Heart left ventricle (tissue), 16 donors: Measurements from ENCODE around the gene IDH2. TPM values are rescaled to one million over a fixed set of nuclear protein-coding genes. Genes with fewer than 3 reads are reported as not detected.

Experiments
- ATAC-seq, 4 donors: fragments of 200-7000 bp; cut with Tn5 transposase; one replicate each; pipeline ENCODE4 v1.9.1; 2020 to 2022; ENCODE audit warnings: moderate library complexity in 4 of 4, mild to moderate bottlenecking in 3 of 4, moderate number of reproducible peaks in 1 of 4
- DNase-seq, 5 donors: peaks; one replicate each; pipeline ENCODE4 v3.0.0-alpha.2; 2020
- H3K27ac ChIP-seq, 12 donors: fragments of 200-600 bp; sonication (generic) in 4 of 12; one replicate each; pipeline versions ENCODE4 v1.5.0 to v1.8.0; 2016 to 2022; ENCODE audit warnings: mild to moderate bottlenecking in 2 of 12
- H3K27me3 ChIP-seq, 9 donors: fragments of 200-600 bp; sonication (generic) in 2 of 9; one replicate each; pipeline versions ENCODE4 v1.5.1 to v1.8.0; 2016 to 2022; ENCODE audit warnings: mild to moderate bottlenecking in 3 of 9
- H3K36me3 ChIP-seq, 9 donors: fragments of 200-600 bp; sonication (generic) in 2 of 9; one replicate each; pipeline versions ENCODE4 v1.5.0 to v1.8.0; 2018 to 2022; ENCODE audit warnings: mild to moderate bottlenecking in 2 of 9
- H3K4me1 ChIP-seq, 12 donors: fragments of 200-600 bp; sonication (generic) in 4 of 12; one replicate each; pipeline versions ENCODE4 v1.5.0 to v1.8.0; 2016 to 2022; ENCODE audit warnings: mild to moderate bottlenecking in 3 of 12
- H3K4me3 ChIP-seq, 12 donors: fragments of 200-600 bp; sonication (generic) in 4 of 12; one replicate each; pipeline versions ENCODE4 v1.5.0 to v1.8.0; 2017 to 2022; ENCODE audit warnings: mild to moderate bottlenecking in 9 of 12, moderate library complexity in 4 of 12
- H3K9me3 ChIP-seq, 12 donors: fragments of 200-600 bp; sonication (generic) in 4 of 12; one replicate each; pipeline versions ENCODE4 v1.5.0 to v1.8.0; 2016 to 2022; ENCODE audit warnings: mild to moderate bottlenecking in 1 of 12
- POLR2A ChIP-seq, 2 donors: fragments of 450-650 bp; IDR thresholded peaks; one replicate each; pipeline ENCODE4 v1.6.1; 2017; ENCODE audit warnings: antibody characterized with exemption in 2 of 2, mild to moderate bottlenecking in 2 of 2, moderate library complexity in 2 of 2
- WGBS, 4 donors: extraction: QIAGEN DNeasy Blood & Tissue Kit in 2 of 4; methylation state at CpG; one replicate each; pipeline versions ENCODE4 v1.1.5 to v1.1.7; 2013 to 2018; 5-methylcytosine and 5-hydroxymethylcytosine counted together
- intact Hi-C, 10 donors: fragments of 100-400 bp; cut with DNase I; formaldehyde crosslinking; loops; one replicate each; pipeline versions ENCODE4 v1.11.1 to v1.14.2; 2022
- polyA plus RNA-seq, 2 donors: library from polyadenylated mRNA; stranded (reverse); fragments of 200-250 nt; gene quantifications; one replicate each; pipeline ENCODE4 v1.2.3, GENCODE V29; 2013
- total RNA-seq, 9 donors: library from RNA; depleted of rRNA in 2 of 9; stranded (reverse); fragments of >200 nt in 2 of 9; fragmentation: NEBNext Ultra II Directional in 3 of 9; extraction: Animal tissue kit (Norgen Biotek cat#: 25700) in 3 of 9; gene quantifications; one replicate each; pipeline versions ENCODE4 v1.1.0 to v1.2.4, GENCODE V29; 2016 to 2023
- TF ChIP-seq, protein P1 (sequence below), 12 donors: fragments of 200-600 bp; sonication (generic) in 4 of 12; IDR thresholded peaks; one replicate each; pipeline versions ENCODE4 v1.5.0 to v1.8.0; 2018 to 2022; ENCODE audit warnings: antibody characterized with exemption in 12 of 12, mild to moderate bottlenecking in 5 of 12
- donor health status: ischemic (EF 13 %, LVEDD 7.1; RV severe dilation, severe dysfunction).
- donor health status: healthy with polysubstance abuse.
- donor health status: DM: no; HTN: yes; CAD: no.
- donor health status: DM: no; HTN: no; CAD: no.
- donor health status: ischemic (EF 25% LVEDD 6.9; RV normal size, moderate dysfunction).
- donor health status: ischemic (EF 25% LVEDD 5.7; RV mildly dilated, moderate dysfunction).
- donor health status: healthy.
- donor health status: DM: yes; HTN: yes; CAD: no.
- donor health status: ischemic (EF 35%, LVEDD 5.7; RV mildly dilated, moderate dysfunction).
- donor health status: nonischemic (EF 11% LVEDD 7.7; RV severe dilation, severe dysfunction).
- donor health status: DM: yes; HTN: yes; CAD: no.
- donor health status: PGD.
- donor health status: ischemic (EF 29% LVEDD 5.4; RV normal size, mild dysfunction).
- donor health status: nonischemic (EF 23%, LVEDD 6.1; RV moderate dilation, normal function).

The IDH2 gene
- total and polyA plus RNA-seq, 11 donors = 366 to 1,258 (median 729) TPM

DNA sequence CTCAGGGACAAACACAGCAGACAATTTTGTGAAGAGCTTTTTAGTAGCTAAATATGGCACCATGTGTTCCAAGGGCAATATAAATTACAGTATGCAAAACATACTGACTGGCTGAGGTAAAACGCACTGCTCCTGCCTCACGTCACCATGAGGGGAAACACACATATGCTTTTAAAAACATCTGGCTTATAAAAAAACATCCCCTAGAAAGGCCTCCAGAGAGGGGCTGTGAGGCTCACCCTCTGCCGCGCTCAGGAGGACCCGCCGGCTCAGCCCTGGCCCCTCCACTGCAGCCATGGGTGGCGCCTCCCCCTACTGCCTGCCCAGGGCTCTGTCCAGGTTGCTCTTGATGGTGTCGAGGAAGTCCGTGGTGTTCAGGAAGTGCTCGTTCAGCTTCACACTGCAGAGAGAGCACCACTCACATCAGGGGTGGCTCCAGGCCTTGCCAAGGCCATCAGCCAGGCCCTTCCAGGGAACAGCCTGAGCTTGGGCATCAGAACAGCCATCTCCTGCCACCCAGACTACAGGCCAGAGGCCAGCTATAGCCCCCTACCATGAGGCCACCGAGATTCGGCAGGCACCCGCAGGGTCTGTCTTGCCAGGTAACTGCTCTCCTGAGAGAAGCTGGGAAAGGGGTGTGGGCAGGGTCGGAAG lies 18.2 kb downstream of the IDH2 start:
- no peak for TF ChIP-seq POLR2A (IDR thresholded peaks at IDR 0.05)
- TF ChIP-seq, protein P1, sequence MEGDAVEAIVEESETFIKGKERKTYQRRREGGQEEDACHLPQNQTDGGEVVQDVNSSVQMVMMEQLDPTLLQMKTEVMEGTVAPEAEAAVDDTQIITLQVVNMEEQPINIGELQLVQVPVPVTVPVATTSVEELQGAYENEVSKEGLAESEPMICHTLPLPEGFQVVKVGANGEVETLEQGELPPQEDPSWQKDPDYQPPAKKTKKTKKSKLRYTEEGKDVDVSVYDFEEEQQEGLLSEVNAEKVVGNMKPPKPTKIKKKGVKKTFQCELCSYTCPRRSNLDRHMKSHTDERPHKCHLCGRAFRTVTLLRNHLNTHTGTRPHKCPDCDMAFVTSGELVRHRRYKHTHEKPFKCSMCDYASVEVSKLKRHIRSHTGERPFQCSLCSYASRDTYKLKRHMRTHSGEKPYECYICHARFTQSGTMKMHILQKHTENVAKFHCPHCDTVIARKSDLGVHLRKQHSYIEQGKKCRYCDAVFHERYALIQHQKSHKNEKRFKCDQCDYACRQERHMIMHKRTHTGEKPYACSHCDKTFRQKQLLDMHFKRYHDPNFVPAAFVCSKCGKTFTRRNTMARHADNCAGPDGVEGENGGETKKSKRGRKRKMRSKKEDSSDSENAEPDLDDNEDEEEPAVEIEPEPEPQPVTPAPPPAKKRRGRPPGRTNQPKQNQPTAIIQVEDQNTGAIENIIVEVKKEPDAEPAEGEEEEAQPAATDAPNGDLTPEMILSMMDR (IDR thresholded peaks at IDR 0.05) = no peak
- intact Hi-C loops = loop anchor here in 1 of 10 donors (10.0 kb wide), 1 partner anchor 329 kb away; the partner anchor contains the start of gene MESP1
- no peaks in the 10 kb centered on the region for H3K9me3 ChIP-seq
- DNase-seq = no peak
- peaks cover 0 to 99% (median 92%) of the 10 kb centered on the region in 9 donors for H3K36me3 ChIP-seq
- H3K4me3 ChIP-seq = no peak overlapping the region
- 82 to 86% (median 83%) methylated on average over 5 to 14 of the region's 14 CpGs for WGBS, 4 donors
- H3K4me1 ChIP-seq = peaks cover 0 to 19% (median 0%) of the 10 kb centered on the region in 12 donors
- peak overlapping the region in 1 of 12 donors; percentile 73 for H3K27ac ChIP-seq
- no peaks in the 10 kb centered on the region for H3K27me3 ChIP-seq
- no peak for ATAC-seq

DNA sequence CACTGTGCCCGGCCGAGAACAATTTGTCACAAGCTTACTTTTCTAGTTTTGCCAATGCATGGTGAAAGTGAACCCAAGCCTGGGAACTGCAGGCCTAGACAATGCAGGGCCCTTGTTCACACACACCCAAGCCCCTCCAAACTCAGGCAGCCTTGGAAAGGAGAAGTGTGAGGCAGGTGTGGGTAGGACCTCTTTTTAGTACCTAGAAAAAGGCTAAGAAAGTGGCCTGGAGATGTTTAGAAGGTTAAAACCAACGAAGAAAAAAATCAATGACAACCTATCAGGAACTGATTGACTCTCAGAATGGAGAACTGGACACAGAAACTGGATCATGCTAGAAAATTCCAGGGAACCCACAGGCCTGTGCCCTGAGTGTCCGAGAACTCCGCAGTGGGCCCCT lies 18.8 kb downstream of the IDH2 start:
- peaks cover 0 to 19% (median 0%) of the 10 kb centered on the region in 12 donors for H3K4me1 ChIP-seq
- H3K27me3 ChIP-seq = no peaks in the 10 kb centered on the region
- ATAC-seq (no peak), DNase-seq (no peak)
- peak overlapping the region in 1 of 12 donors; percentile 73 for H3K27ac ChIP-seq
- intact Hi-C loops = loop anchor here in 1 of 10 donors (10.0 kb wide), 1 partner anchor 329 kb away; the partner anchor contains the start of gene MESP1
- no peak for TF ChIP-seq POLR2A (IDR thresholded peaks at IDR 0.05)
- TF ChIP-seq, protein P1 (IDR thresholded peaks at IDR 0.05) = no peak
- 90 to 98% (median 95%) methylated on average over 5 of the region's 5 CpGs for WGBS, 4 donors
- H3K36me3 ChIP-seq = peaks cover 0 to 99% (median 88%) of the 10 kb centered on the region in 9 donors
- H3K4me3 ChIP-seq = no peak overlapping the region
- no peaks in the 10 kb centered on the region for H3K9me3 ChIP-seq

DNA sequence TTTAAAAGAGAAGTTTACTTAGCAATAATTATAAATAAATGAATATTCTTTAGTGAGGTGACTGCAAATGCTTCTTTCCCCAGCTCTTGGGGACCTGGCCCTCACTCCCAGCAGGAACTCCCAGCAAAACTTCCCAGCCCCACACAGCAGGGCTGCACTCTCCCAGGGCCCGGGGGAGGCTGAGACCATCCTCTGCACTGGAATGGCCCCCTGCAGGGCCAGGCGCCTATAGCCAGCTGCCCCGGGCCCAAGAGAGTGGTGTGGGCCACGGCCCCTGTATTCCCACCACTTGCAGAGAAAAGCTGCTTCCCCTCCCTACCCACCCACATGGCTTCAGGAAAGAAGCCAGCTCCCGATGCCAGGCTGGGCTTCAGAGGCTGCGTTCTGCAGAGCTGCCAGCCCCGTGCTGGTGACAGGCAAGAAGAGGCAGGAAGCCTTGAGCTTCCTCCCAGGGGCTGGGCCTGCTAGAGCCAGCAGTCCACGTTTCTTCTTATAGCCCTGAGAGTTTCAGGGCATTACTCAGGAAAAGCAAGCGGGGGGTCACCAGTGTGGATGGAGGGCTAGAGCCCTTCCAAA lies 20.0 kb downstream of the IDH2 start:
- peak in 2 of 4 donors; percentile 5 to 45 for ATAC-seq
- H3K4me1 ChIP-seq = peaks cover 0 to 19% (median 0%) of the 10 kb centered on the region in 12 donors
- H3K9me3 ChIP-seq = no peaks in the 10 kb centered on the region
- H3K27ac ChIP-seq = peak overlapping the region in 3 of 12 donors; percentile 5 to 14 (median 13)
- H3K27me3 ChIP-seq = no peaks in the 10 kb centered on the region
- peaks cover 0 to 97% (median 76%) of the 10 kb centered on the region in 9 donors for H3K36me3 ChIP-seq
- H3K4me3 ChIP-seq = no peak overlapping the region
- DNase-seq = no peak
- WGBS, 4 donors = 37 to 46% (median 41%) methylated on average over 7 to 9 of the region's 9 CpGs
- TF ChIP-seq, protein P1 (IDR thresholded peaks at IDR 0.05) = no peak
- no peak for TF ChIP-seq POLR2A (IDR thresholded peaks at IDR 0.05)
- intact Hi-C loops = loop anchor here in 1 of 10 donors (10.0 kb wide), 1 partner anchor 327 kb away; the partner anchor contains the start of gene MESP1

DNA sequence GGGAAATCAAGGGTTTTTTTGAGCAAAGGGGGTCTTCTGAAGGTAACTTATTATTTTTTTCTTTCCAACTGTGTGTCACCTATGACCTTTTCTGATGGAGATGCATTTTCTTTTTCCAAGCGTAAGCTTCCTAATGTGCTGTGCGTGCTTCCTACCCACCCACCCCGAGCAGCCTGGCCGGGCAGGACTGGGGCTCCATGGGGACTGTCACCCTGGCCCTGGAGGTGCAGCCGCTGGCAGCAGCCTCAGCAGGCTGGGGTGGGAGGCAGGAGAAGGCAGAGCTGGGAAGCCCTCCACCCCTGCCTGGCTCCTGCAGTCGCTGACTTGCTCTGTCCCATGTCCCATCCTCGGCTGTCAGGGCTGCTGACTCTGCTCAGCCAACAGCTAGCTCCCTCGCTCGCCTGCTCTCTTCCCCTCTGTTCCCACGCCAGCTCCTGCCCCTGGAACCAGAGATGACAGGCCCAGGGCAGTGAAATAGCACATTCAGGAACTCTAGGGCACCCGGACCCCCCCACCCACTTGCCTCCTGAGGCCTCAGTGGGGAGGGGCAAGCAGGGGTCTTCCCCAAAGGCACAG lies 21.4 kb downstream of the IDH2 start:
- no peak for DNase-seq
- peaks cover 0 to 7% (median 0%) of the 10 kb centered on the region in 12 donors for H3K4me1 ChIP-seq
- TF ChIP-seq, protein P1 (IDR thresholded peaks at IDR 0.05) = no peak
- no peak for TF ChIP-seq POLR2A (IDR thresholded peaks at IDR 0.05)
- H3K9me3 ChIP-seq = no peaks in the 10 kb centered on the region
- intact Hi-C loops = loop anchor here in 1 of 10 donors (10.0 kb wide), 1 partner anchor 326 kb away; the partner anchor contains the start of gene MESP1
- peak in 3 of 4 donors; percentile 3 to 18 (median 7) for ATAC-seq
- no peak overlapping the region for H3K4me3 ChIP-seq
- WGBS, 4 donors = 74 to 81% (median 78%) methylated on average over 10 to 11 of the region's 11 CpGs
- no peaks in the 10 kb centered on the region for H3K27me3 ChIP-seq
- H3K36me3 ChIP-seq = peaks cover 0 to 95% (median 72%) of the 10 kb centered on the region in 9 donors
- H3K27ac ChIP-seq = peak overlapping the region in 1 of 12 donors; percentile 19
